ENCODE results near the gene ZC3H14. TPM values are rescaled to one million over a fixed set of nuclear protein-coding genes. Genes with fewer than 3 reads are reported as not detected.

ZC3H14 gene
- total RNA-seq, 1 donor from 2014 or later: 62.2 TPM

- H3K9me3 ChIP-seq: no peaks in the 10 kb centered on the region
- intact Hi-C loops (cut with DNase I): no loop called here
- TF ChIP-seq CTCF (IDR thresholded peaks at IDR 0.05): no peak
- H3K27ac ChIP-seq: peak overlapping the region; percentile 1 to 5
- no peaks in the 10 kb centered on the region for H3K4me1 ChIP-seq
- DNase-seq (ENCODE audit: low spot score in 2 of 2): no peak
- H3K4me3 ChIP-seq: no peak overlapping the region
- no peaks in the 10 kb centered on the region for H3K27me3 ChIP-seq
- H3K36me3 ChIP-seq: no peaks in the 10 kb centered on the region
Observed at GRCh38 chr14:88668448-88669116, 105.7 kb downstream of the ZC3H14 start.

- H3K9me3 ChIP-seq: no peaks in the 10 kb centered on the region
- no peak overlapping the region for H3K4me3 ChIP-seq
- intact Hi-C loops (cut with DNase I): no loop called here
- H3K27me3 ChIP-seq: no peaks in the 10 kb centered on the region
- H3K27ac ChIP-seq: no peak overlapping the region
- no peaks in the 10 kb centered on the region for H3K36me3 ChIP-seq
- TF ChIP-seq CTCF (IDR thresholded peaks at IDR 0.05): no peak
- DNase-seq (ENCODE audit: low spot score in 2 of 2): no peak
- no peaks in the 10 kb centered on the region for H3K4me1 ChIP-seq
Observed at GRCh38 chr14:88669346-88669745, 106.5 kb downstream of the ZC3H14 start.

Other genes starting within 250 kb of the ZC3H14 start
- not detected for gene KCNK10, start 239.8 kb upstream of the ZC3H14 start, total RNA-seq
- 1.6 TPM for gene SPATA7, start 177.4 kb upstream of the ZC3H14 start, total RNA-seq
- 18.1 TPM for gene PTPN21, start 8.0 kb upstream of the ZC3H14 start, total RNA-seq
- gene EML5, start 229.9 kb downstream of the ZC3H14 start, total RNA-seq: 0.21 TPM